KMS-11 (cell line): Measurements from ENCODE around the gene MAD2L1BP.

Experiments used
- H2AFZ ChIP-seq: fragments of 200-600 bp; sonication (generic); 2 replicates; pipeline ENCODE4 v1.6.1; 2016; ENCODE audit warnings: antibody characterized with exemption, mixed run types, low read depth
- H3K27ac ChIP-seq: fragments of 200-600 bp; sonication (generic); 2 replicates; pipeline ENCODE4 v1.6.1; 2016; ENCODE audit warnings: mild to moderate bottlenecking, mixed run types
- H3K27me3 ChIP-seq: fragments of 200-600 bp; sonication (generic); 2 replicates; pipeline ENCODE4 v1.6.1; 2017; ENCODE audit warnings: mild to moderate bottlenecking, low read depth, mixed run types, moderate library complexity; ENCODE audit not compliant: insufficient read depth
- H3K36me3 ChIP-seq: fragments of 200-600 bp; sonication (generic); 2 replicates; pipeline ENCODE4 v1.6.1; 2017; ENCODE audit warnings: mild to moderate bottlenecking, mixed run types; ENCODE audit not compliant: insufficient read depth
- H3K4me1 ChIP-seq: fragments of 200-600 bp; sonication (generic); 2 replicates; pipeline ENCODE4 v1.6.1; 2016; ENCODE audit warnings: mild to moderate bottlenecking, low read depth, mixed run types; ENCODE audit not compliant: poor library complexity, severe bottlenecking
- H3K4me2 ChIP-seq: fragments of 200-600 bp; sonication (generic); 2 replicates; pipeline ENCODE4 v1.7.0; 2016; ENCODE audit warnings: mild to moderate bottlenecking, mixed run types
- H3K4me3 ChIP-seq: fragments of 200-600 bp; sonication (generic); IDR thresholded peaks from 2 replicates; pipeline ENCODE4 v1.6.1; 2017; ENCODE audit warnings: low read depth, low read length, mixed read lengths; ENCODE audit not compliant: insufficient read depth
- H3K79me2 ChIP-seq: fragments of 200-600 bp; sonication (generic); 2 replicates; pipeline ENCODE4 v1.6.1; 2016; ENCODE audit warnings: low read depth, mixed run types; ENCODE audit not compliant: insufficient read depth
- H3K9ac ChIP-seq: fragments of 200-600 bp; sonication (generic); 2 replicates; pipeline ENCODE4 v1.6.1; 2016; ENCODE audit warnings: mild to moderate bottlenecking, mixed run types
- H4K20me1 ChIP-seq: fragments of 200-600 bp; sonication (generic); 2 replicates; pipeline ENCODE4 v1.6.1; 2016; ENCODE audit warnings: mild to moderate bottlenecking, mixed run types; ENCODE audit not compliant: insufficient read depth
- TF ChIP-seq, protein P1 (sequence below): fragments of 200-600 bp; sonication (generic); conservative IDR thresholded peaks from 2 replicates; pipeline ENCODE4 v1.6.1; 2017; ENCODE audit warnings: low read depth, mild to moderate bottlenecking, antibody characterized with exemption, low read length, moderate library complexity, mixed read lengths

Gene MAD2L1BP

DNA sequence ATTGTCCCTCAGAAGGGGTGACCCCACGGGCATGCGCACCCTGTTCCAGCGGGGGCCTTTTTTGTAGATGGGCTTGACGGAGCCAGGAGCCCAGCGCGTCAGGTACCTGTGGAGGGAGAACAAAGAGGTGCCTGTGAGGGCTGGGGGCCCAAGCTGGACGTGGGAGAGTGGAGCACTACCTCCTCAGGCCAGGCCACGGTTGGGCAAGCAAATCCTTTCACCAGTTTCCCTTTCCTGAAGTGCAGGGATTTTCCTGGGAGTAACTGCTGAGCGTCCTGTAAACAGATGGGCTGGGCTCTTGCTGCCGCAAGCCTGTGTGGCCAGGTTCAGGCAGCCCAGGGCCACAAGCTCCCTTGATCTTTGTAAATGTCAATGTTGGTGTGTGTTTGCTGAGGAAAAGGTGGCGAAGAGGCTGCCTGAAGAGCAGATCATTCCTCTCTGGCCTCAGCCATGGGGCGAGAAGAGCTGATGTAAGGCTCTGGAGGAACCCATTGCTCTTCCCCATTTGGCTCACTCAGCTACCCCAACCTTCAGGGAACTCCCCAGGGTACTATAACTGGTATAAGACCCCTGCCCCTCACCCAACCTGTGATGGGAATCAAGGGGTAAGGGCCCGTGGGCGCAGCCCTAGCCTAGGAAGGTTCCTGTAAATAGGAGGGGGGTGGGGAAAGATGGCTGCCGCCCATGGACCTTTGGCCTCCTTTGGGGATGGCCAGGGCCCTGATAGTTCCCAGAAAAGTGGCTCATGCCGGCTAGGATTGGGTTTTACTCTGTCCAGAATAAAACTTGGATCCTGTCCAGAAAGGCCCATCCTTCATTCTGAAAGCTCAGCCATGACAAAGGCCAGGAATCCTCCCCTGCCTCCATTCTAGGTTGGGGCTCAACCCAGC lies 36.4 kb downstream of the MAD2L1BP start:
- H3K4me1 ChIP-seq: peaks cover 53% of the 10 kb centered on the region

DNA sequence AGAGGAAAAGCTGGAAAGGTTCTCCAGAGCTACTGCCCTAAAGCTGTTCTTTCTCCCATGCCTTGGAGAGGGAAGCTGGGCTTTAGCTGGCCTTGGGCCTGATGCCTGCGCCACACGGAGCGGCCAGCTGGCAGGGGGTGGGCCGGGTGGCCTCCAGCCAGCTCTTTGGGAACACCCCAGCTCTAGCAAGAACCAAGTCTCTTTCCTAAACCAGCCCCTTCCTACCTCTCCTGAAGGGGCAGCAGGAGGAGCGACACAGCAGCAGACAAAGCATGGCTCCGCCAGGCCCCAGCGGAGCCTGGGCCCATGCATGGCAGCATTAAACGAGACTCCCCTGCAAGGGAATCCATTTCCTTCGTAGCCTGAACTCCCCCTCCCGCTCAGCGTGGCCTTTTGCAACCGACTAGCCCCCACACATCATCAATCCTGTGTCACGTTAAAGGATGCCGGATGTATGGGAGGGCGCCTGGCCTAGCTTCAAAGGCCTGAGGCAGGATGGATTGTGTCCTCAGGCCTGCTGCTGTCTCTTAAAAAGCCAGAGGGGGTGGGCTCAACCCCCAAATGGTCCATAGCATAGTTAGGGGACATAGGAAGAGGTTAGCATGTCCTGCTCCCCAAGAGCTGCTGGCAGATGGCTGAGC lies 37.9 kb downstream of the MAD2L1BP start:
- Histone ChIP-seq H3K79me2 (no peaks in the 10 kb centered on the region), H4K20me1 (no peaks in the 10 kb centered on the region), H3K4me3 (no peak overlapping the region), H3K9ac (no peak overlapping the region), H3K36me3 (no peaks in the 10 kb centered on the region), H3K27ac (no peak overlapping the region), H3K4me2 (no peak overlapping the region), H3K4me1 (peaks cover 37% of the 10 kb centered on the region), H2AFZ (no peak overlapping the region), H3K27me3 (no peaks in the 10 kb centered on the region)
- TF ChIP-seq, protein P1, sequence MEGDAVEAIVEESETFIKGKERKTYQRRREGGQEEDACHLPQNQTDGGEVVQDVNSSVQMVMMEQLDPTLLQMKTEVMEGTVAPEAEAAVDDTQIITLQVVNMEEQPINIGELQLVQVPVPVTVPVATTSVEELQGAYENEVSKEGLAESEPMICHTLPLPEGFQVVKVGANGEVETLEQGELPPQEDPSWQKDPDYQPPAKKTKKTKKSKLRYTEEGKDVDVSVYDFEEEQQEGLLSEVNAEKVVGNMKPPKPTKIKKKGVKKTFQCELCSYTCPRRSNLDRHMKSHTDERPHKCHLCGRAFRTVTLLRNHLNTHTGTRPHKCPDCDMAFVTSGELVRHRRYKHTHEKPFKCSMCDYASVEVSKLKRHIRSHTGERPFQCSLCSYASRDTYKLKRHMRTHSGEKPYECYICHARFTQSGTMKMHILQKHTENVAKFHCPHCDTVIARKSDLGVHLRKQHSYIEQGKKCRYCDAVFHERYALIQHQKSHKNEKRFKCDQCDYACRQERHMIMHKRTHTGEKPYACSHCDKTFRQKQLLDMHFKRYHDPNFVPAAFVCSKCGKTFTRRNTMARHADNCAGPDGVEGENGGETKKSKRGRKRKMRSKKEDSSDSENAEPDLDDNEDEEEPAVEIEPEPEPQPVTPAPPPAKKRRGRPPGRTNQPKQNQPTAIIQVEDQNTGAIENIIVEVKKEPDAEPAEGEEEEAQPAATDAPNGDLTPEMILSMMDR: no peak

More for the DNA sequence above, 36.4 kb downstream of the MAD2L1BP start:
- TF ChIP-seq, protein P1: no peak
- no peaks in the 10 kb centered on the region for H4K20me1 ChIP-seq
- no peaks in the 10 kb centered on the region for H3K27me3 ChIP-seq
- H2AFZ ChIP-seq: no peak overlapping the region
- no peak overlapping the region for H3K27ac ChIP-seq
- H3K9ac ChIP-seq: no peak overlapping the region
- H3K4me2 ChIP-seq: no peak overlapping the region
- H3K4me3 ChIP-seq: no peak overlapping the region
- no peaks in the 10 kb centered on the region for H3K79me2 ChIP-seq
- no peaks in the 10 kb centered on the region for H3K36me3 ChIP-seq

DNA sequence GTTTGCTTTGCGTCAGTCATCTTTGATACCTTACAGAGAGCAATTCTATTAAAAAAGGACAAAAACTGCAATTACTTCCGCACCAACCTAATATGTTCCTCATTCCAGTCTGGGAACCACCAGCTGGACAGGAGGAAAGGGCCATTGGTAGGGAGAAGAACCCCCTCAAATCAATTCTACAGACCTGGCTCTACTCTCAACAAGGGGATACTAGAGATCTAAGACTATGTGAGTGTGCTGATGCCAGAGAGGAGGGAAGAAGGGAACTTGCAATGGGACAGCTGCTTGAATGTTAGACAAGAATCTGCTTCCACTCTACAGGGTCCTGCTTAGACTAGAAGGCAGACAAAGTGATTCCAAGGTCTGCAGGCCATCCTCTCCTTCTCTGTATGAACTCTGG lies 38.7 kb downstream of the MAD2L1BP start:
- TF ChIP-seq, protein P1: no peak
- Histone ChIP-seq H3K4me3 (no peak overlapping the region), H4K20me1 (no peaks in the 10 kb centered on the region), H2AFZ (no peak overlapping the region), H3K27me3 (no peaks in the 10 kb centered on the region), H3K36me3 (no peaks in the 10 kb centered on the region), H3K4me2 (no peak overlapping the region), H3K79me2 (0 out of 2 replicates have a peak, but pooled peaks cover 4% of the 10 kb centered on the region), H3K4me1 (peaks cover 30% of the 10 kb centered on the region), H3K9ac (no peak overlapping the region), H3K27ac (no peak overlapping the region)

DNA sequence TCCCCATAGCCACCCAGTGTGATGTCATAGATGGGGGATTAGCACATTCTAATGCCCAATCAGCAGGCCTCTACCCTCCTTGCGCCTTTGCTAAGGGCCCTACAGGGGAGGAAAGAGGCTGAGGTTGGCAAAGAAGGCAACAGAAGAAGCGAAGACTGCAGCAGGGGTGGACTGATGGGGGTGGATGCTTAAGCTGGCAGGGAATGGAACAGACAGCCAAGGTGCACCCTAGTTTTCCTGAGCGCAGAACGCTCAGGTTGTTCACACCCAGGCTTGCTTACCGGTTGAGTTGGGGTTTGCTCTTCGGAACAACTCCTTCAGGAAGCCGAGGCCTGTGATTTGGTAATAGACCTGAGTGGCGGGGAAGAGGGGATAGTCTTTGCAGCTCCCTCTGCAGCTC lies 39.3 kb downstream of the MAD2L1BP start:
- H3K79me2 ChIP-seq: 0 out of 2 replicates have a peak, but pooled peaks cover 5% of the 10 kb centered on the region
- H4K20me1 ChIP-seq: no peaks in the 10 kb centered on the region
- H3K4me3 ChIP-seq: no peak overlapping the region
- peaks cover 24% of the 10 kb centered on the region for H3K4me1 ChIP-seq
- H3K27me3 ChIP-seq: no peaks in the 10 kb centered on the region
- H3K4me2 ChIP-seq: no peak overlapping the region
- no peaks in the 10 kb centered on the region for H3K36me3 ChIP-seq
- no peak overlapping the region for H2AFZ ChIP-seq
- TF ChIP-seq, protein P1: no peak
- H3K9ac ChIP-seq: no peak overlapping the region
- no peak overlapping the region for H3K27ac ChIP-seq
